H1 (cell line): ENCODE results near the gene RBM19. TPM values are rescaled to one million over a fixed set of nuclear protein-coding genes. Genes with fewer than 3 reads are reported as not detected.

Source experiments
- CTCF ChIA-PET: fragments of 300-600 bp; sonication (Branson Sonifier 250); formaldehyde crosslinking; loops from one replicate; lab custom pipeline; 2021; ENCODE audit not compliant: partially characterized antibody; lab: Charles Lee
- POLR2A ChIA-PET: fragments of 300-600 bp; sonication (Branson Sonifier 250); formaldehyde crosslinking; loops from one replicate; lab custom pipeline; 2021; ENCODE audit warnings: inconsistent platforms; ENCODE audit not compliant: partially characterized antibody; lab: Charles Lee
- DNase-seq, 2 experiments: peaks; one replicate each; pipeline versions ENCODE4 v3.0.0 to v3.0.0-alpha.2; 2010 to 2022; ENCODE audit warnings: low spot score in 2 of 2, low read depth in 1 of 2, mixed read lengths in 1 of 2
- FAIRE-seq: peaks from 2 replicates; lab custom pipeline; 2011; peaks lifted over from hg19 to GRCh38; lab: Jason Lieb, UNC
- H2AFZ ChIP-seq: 2 replicates; pipeline ENCODE4 v1.8.1; 2012; ENCODE audit warnings: low read length, inconsistent platforms
- H2AK5ac ChIP-seq: 2 replicates; pipeline ENCODE4 v1.6.1; 2013; ENCODE audit warnings: low read depth, low read length
- H2BK120ac ChIP-seq: replicated peaks from 2 replicates; pipeline ENCODE3; 2013; ENCODE audit warnings: low read depth, low read length, inconsistent platforms
- H2BK12ac ChIP-seq: 2 replicates; pipeline ENCODE4 v1.6.1; 2013; ENCODE audit warnings: low read depth, low read length
- H2BK15ac ChIP-seq: 2 replicates; pipeline ENCODE4 v1.6.1; 2013; ENCODE audit warnings: low read length
- H2BK20ac ChIP-seq: 2 replicates; pipeline ENCODE4 v1.6.1; 2013; ENCODE audit warnings: low read length
- H2BK5ac ChIP-seq: 2 replicates; pipeline ENCODE4 v1.6.1; 2013; ENCODE audit warnings: low read depth, low read length
- H3K14ac ChIP-seq: 2 replicates; pipeline ENCODE4 v1.6.1; 2013; ENCODE audit warnings: inconsistent platforms; ENCODE audit not compliant: insufficient read length
- H3K18ac ChIP-seq: 2 replicates; pipeline ENCODE4 v1.6.1; 2013; ENCODE audit warnings: low read length; ENCODE audit errors: extremely low read depth
- H3K23ac ChIP-seq: 2 replicates; pipeline ENCODE4 v1.6.1; 2013; ENCODE audit warnings: inconsistent platforms; ENCODE audit not compliant: insufficient read length
- H3K23me2 ChIP-seq: 2 replicates; pipeline ENCODE4 v1.6.1; 2013; ENCODE audit warnings: low read depth, low read length
- H3K27ac ChIP-seq: 2 replicates; pipeline ENCODE4 v1.6.1; 2011; ENCODE audit warnings: low read depth, low read length, inconsistent platforms
- H3K27me3 ChIP-seq, 4 experiments: replicated peaks in 1 of 4; 1 replicate in 1 of 4; 2 replicates in 3 of 4; pipeline versions ENCODE4 v1.6.1 to v1.8.1; 2011 to 2013; ENCODE audit warnings: low read length in 3 of 4, mild to moderate bottlenecking in 3 of 4, inconsistent platforms in 2 of 4, mixed read lengths in 2 of 4, moderate library complexity in 1 of 4; ENCODE audit not compliant: control insufficient read depth in 3 of 4, insufficient read depth in 3 of 4; ENCODE audit errors: extremely low read depth in 1 of 4
- H3K36me3 ChIP-seq, 4 experiments: 2 replicates each; pipeline versions ENCODE4 v1.6.1 to v1.8.1; 2011 to 2013; ENCODE audit warnings: mild to moderate bottlenecking in 4 of 4, low read length in 3 of 4, moderate library complexity in 2 of 4, control low read depth in 1 of 4, inconsistent platforms in 1 of 4; ENCODE audit not compliant: insufficient read depth in 4 of 4, control insufficient read depth in 2 of 4
- H3K4ac ChIP-seq: replicated peaks from 2 replicates; pipeline ENCODE3; 2013; ENCODE audit warnings: low read length, low read depth, mixed read lengths, inconsistent platforms; ENCODE audit not compliant: insufficient read length
- H3K4me1 ChIP-seq, 4 experiments: replicated peaks in 1 of 4; 1 replicate in 1 of 4; 2 replicates in 3 of 4; pipeline versions ENCODE4 v1.6.1 to v1.8.1; 2011 to 2013; ENCODE audit warnings: low read length in 3 of 4, inconsistent platforms in 2 of 4, mixed read lengths in 1 of 4; ENCODE audit not compliant: insufficient read depth in 4 of 4, control insufficient read depth in 3 of 4
- H3K4me2 ChIP-seq, 2 experiments: 2 replicates each; pipeline versions ENCODE4 v1.6.1 to v1.8.1; 2011 to 2013; ENCODE audit warnings: low read depth in 2 of 2, low read length in 2 of 2, control low read depth in 1 of 2, inconsistent platforms in 1 of 2, mild to moderate bottlenecking in 1 of 2; ENCODE audit not compliant: insufficient read depth in 1 of 2
- H3K4me3 ChIP-seq, 4 experiments: fragments of 200-600, 300-600 bp in 1 of 4; sonication (generic), shearing (Covaris generic), sonication (Bioruptor Twin) in 1 of 4; 2 replicates each; pipeline versions ENCODE4 v1.5.1 to v1.8.1; 2011 to 2016; ENCODE audit warnings: low read length in 4 of 4, low read depth in 3 of 4, control low read depth in 2 of 4, inconsistent platforms in 2 of 4, mild to moderate bottlenecking in 2 of 4, mixed read lengths in 1 of 4, moderate library complexity in 1 of 4; ENCODE audit not compliant: insufficient read depth in 2 of 4; ENCODE audit errors: extremely low read depth in 1 of 4
- H3K56ac ChIP-seq: replicated peaks from 2 replicates; pipeline ENCODE3; 2013; ENCODE audit warnings: low read depth, mild to moderate bottlenecking, mixed read lengths, low read length, inconsistent platforms; ENCODE audit not compliant: insufficient read length
- H3K79me1 ChIP-seq: 2 replicates; pipeline ENCODE4 v1.6.1; 2013; ENCODE audit warnings: low read depth, low read length, control low read depth
- H3K79me2 ChIP-seq, 2 experiments: 2 replicates each; pipeline versions ENCODE4 v1.6.1 to v1.8.1; 2012 to 2013; ENCODE audit warnings: low read length in 2 of 2, mild to moderate bottlenecking in 2 of 2, inconsistent platforms in 1 of 2; ENCODE audit not compliant: insufficient read depth in 2 of 2, control insufficient read depth in 1 of 2
- H3K9ac ChIP-seq, 4 experiments: replicated peaks in 1 of 4; 1 replicate in 1 of 4; 2 replicates in 3 of 4; pipeline versions ENCODE4 v1.6.1 to v1.8.1; 2011 to 2013; ENCODE audit warnings: low read depth in 3 of 4, low read length in 3 of 4, control low read depth in 2 of 4, mild to moderate bottlenecking in 2 of 4, moderate library complexity in 2 of 4, inconsistent platforms in 1 of 4; ENCODE audit errors: extremely low read depth in 1 of 4
- H3K9me3 ChIP-seq, 2 experiments: 2 replicates each; pipeline versions ENCODE4 v1.6.1 to v1.8.1; 2012 to 2013; ENCODE audit warnings: mild to moderate bottlenecking in 2 of 2, moderate library complexity in 2 of 2, control low read depth in 1 of 2, inconsistent platforms in 1 of 2, low read depth in 1 of 2, low read length in 1 of 2, mixed read lengths in 1 of 2; ENCODE audit not compliant: insufficient read depth in 2 of 2
- H4K20me1 ChIP-seq, 2 experiments: replicated peaks in 1 of 2; 2 replicates each; pipeline versions ENCODE3 to v1.8.1; 2011 to 2013; ENCODE audit warnings: inconsistent platforms in 2 of 2, low read length in 2 of 2, mild to moderate bottlenecking in 1 of 2; ENCODE audit not compliant: insufficient read depth in 2 of 2, control insufficient read depth in 1 of 2
- H4K5ac ChIP-seq: 2 replicates; pipeline ENCODE4 v1.6.1; 2013; ENCODE audit warnings: low read length, low read depth, mixed read lengths, inconsistent platforms; ENCODE audit not compliant: insufficient read length
- H4K8ac ChIP-seq: 2 replicates; pipeline ENCODE4 v1.8.0; 2013; ENCODE audit warnings: mild to moderate bottlenecking, moderate library complexity, low read length, inconsistent platforms; ENCODE audit not compliant: insufficient read depth; ENCODE audit errors: extremely low read depth
- H4K91ac ChIP-seq: replicated peaks from 2 replicates; pipeline ENCODE3; 2013; ENCODE audit warnings: low read length, mixed read lengths, inconsistent platforms; ENCODE audit not compliant: insufficient read length
- ATF3 ChIP-seq: IDR thresholded peaks from 2 replicates; pipeline ENCODE4 v1.6.1; 2011; ENCODE audit warnings: low read depth, mild to moderate bottlenecking, low read length; ENCODE audit not compliant: insufficient read depth
- EGR1 ChIP-seq: IDR thresholded peaks from 2 replicates; pipeline ENCODE4 v1.6.1; 2011; ENCODE audit warnings: low read depth, low read length, borderline replicate concordance
- EP300 ChIP-seq, 2 experiments: IDR thresholded peaks; 1 replicate in 1 of 2; 2 replicates in 1 of 2; pipeline ENCODE4 v1.6.1; 2011 to 2012; ENCODE audit warnings: low read depth in 2 of 2, low read length in 2 of 2, mild to moderate bottlenecking in 2 of 2, borderline replicate concordance in 1 of 2, inconsistent platforms in 1 of 2, moderate library complexity in 1 of 2
- JUN ChIP-seq: IDR thresholded peaks from 2 replicates; pipeline ENCODE4 v1.6.1; 2011; ENCODE audit warnings: low read depth, mild to moderate bottlenecking, improper control_type of control experiment, low read length
- PHF8 ChIP-seq: fragments of 200-600 bp; sonication (generic); conservative IDR thresholded peaks from 2 replicates; pipeline ENCODE4 v1.7.1; 2012; ENCODE audit warnings: low read depth, mild to moderate bottlenecking, inconsistent platforms, low read length, moderate library complexity
- POLR2A ChIP-seq, 2 experiments: IDR thresholded peaks; 1 replicate in 1 of 2; 2 replicates in 1 of 2; pipeline ENCODE4 v1.6.1; 2011; ENCODE audit warnings: low read depth in 2 of 2, low read length in 2 of 2, mild to moderate bottlenecking in 2 of 2; ENCODE audit errors: control extremely low read depth in 1 of 2
- TBP ChIP-seq: IDR thresholded peaks from 2 replicates; pipeline ENCODE4 v1.6.1; 2011; ENCODE audit warnings: low read depth, low read length, improper control_type of control experiment
- TCF12 ChIP-seq: IDR thresholded peaks from 2 replicates; pipeline ENCODE4 v1.6.1; 2011; ENCODE audit warnings: low read depth, mild to moderate bottlenecking, low read length
- TEAD4 ChIP-seq: IDR thresholded peaks from 2 replicates; pipeline ENCODE4 v1.6.1; 2012; ENCODE audit warnings: low read depth, low read length, inconsistent platforms, mixed read lengths
- WGBS, 2 experiments: shearing (Covaris generic) in 1 of 2; methylation state at CpG; one replicate each; pipeline versions ENCODE4 v1.1.6 to v1.1.7; 2013 to 2015; ENCODE audit warnings: low lambda C conversion rate in 2 of 2, mixed read lengths in 2 of 2, inconsistent platforms in 1 of 2, low coverage in 1 of 2, missing lambda C conversion rate in 1 of 2; ENCODE audit not compliant: insufficient replicate concordance in 2 of 2, insufficient coverage in 1 of 2, insufficient read length in 1 of 2; ENCODE audit errors: extremely low coverage in 1 of 2, missing lambda C conversion rate in 1 of 2; 5-methylcytosine and 5-hydroxymethylcytosine counted together
- polyA plus RNA-seq, 7 experiments: library from polyadenylated mRNA; depleted of rRNA in 3 of 7; stranded (reverse) in 5 of 7; unstranded in 2 of 7; fragments of >200 nt in 5 of 7; fragments of 200-250 nt in 2 of 7; gene quantifications; 1 replicate in 5 of 7; 2 replicates in 1 of 7; 4 replicates in 1 of 7; pipeline versions ENCODE4 v1.2.1 to v1.2.3, GENCODE V29; 2011 to 2013; ENCODE audit warnings: missing spikeins in 2 of 7, mixed read lengths in 2 of 7
- total RNA-seq: library from RNA; stranded (reverse); fragmentation: NEBNext Ultra II Directional; extraction: Animal tissue kit (Norgen Biotek cat#: 25700); gene quantifications from 2 replicates; pipeline ENCODE4 v1.2.1, GENCODE V29; 2021

RBM19 gene
- total and polyA plus RNA-seq, 2 of the 8 experiments (the other 6 are each of a cell fraction or from before 2014, with no cell fraction given), result 23.4 to 61.9 TPM

GRCh38 chr12:113840401-113841042 is 125.6 kb downstream of the RBM19 start:
- Histone ChIP-seq H3K4ac (peak overlapping the region; percentile 33), H3K79me2 (no peaks in the 10 kb centered on the region), H2BK20ac (0 out of 2 replicates have a peak overlapping the region, but pooled peaks have one; percentile 48), H4K5ac (no peak overlapping the region), H3K4me2 (no peak overlapping the region), H3K9ac (peak overlapping the region in 1 of 4 experiments; percentile 5; a peak in 2 of 7 replicates), H3K14ac (no peak overlapping the region), H2BK120ac (no peak overlapping the region), H4K91ac (peak overlapping the region; percentile 61), H2AFZ (no peak overlapping the region), H3K79me1 (no peaks in the 10 kb centered on the region), H3K27me3 (no peaks in the 10 kb centered on the region), H3K23me2 (peaks cover 1% of the 10 kb centered on the region; the same call in 1 of the 2 replicates), H3K36me3 (no peaks in the 10 kb centered on the region; a peak in 3 of 8 replicates), H3K4me1 (peaks cover 0 to 5% (median 0%) of the 10 kb centered on the region in 4 experiments; a peak in 2 of 7 replicates), H3K18ac (peak overlapping the region; percentile 60), H4K8ac (no peak overlapping the region), H2AK5ac (no peak overlapping the region), H3K23ac (no peak overlapping the region), H2BK5ac (peak overlapping the region; percentile 85; the same call in 1 of the 2 replicates), H2BK15ac (0 out of 2 replicates have a peak overlapping the region, but pooled peaks have one; percentile 61), H3K9me3 (no peaks in the 10 kb centered on the region), H3K56ac (no peak overlapping the region), H3K4me3 (no peak overlapping the region), H4K20me1 (peaks cover 0 to 2% of the 10 kb centered on the region in 2 experiments), H2BK12ac (peak overlapping the region; percentile 68; the same call in 1 of the 2 replicates), H3K27ac (no peak overlapping the region)
- no peak for TF ChIP-seq TEAD4
- TF ChIP-seq POLR2A (IDR thresholded peaks at IDR 0.05; ENCODE audit: control extremely low read depth in 1 of 2, low read depth in 2 of 2, low read length in 2 of 2), result no peak
- no peak for TF ChIP-seq TCF12
- TF ChIP-seq ATF3, result no peak
- no peak for TF ChIP-seq JUN
- TF ChIP-seq EGR1, result no peak
- TF ChIP-seq EP300 (IDR thresholded peaks at IDR 0.05; ENCODE audit: borderline replicate concordance in 1 of 2, low read depth in 2 of 2, low read length in 2 of 2), result no peak
- TF ChIP-seq PHF8, result no peak
- no peak for TF ChIP-seq TBP
- ChIA-PET CTCF (interaction anchor here (0.8 to 4.3 kb wide), 6 partner anchors 10 to 400 kb away, joined by 3 to 36 read pairs (median 4); no protein-coding TSS in a partner anchor), POLR2A (interaction anchor here (0.6 to 2.6 kb wide), 5 partner anchors 10 to 602 kb away, joined by 3 to 8 read pairs (median 3); no protein-coding TSS in a partner anchor)
- WGBS, 2 experiments, result 84% methylated on average over 15 of the region's 15 CpGs; no CpG with 5 or more reads in 1 of the 2 experiments
- FAIRE-seq (no peak), DNase-seq (no peak)
